Measurements from ENCODE around the gene LMOD1.
"Not testable (repeated sequence)": the region's sequence is repeated elsewhere in the genome, so short reads cannot be mapped to it uniquely, and the experiment has no call there.

The LMOD1 gene

GRCh38 chr1:201949491-201949890, 3.1 kb upstream of the LMOD1 start:
- DNase-seq (ENCODE audit: low read depth in 1 of 2, low spot score in 1 of 2) = no peak

- DNase-seq (ENCODE audit: low read depth in 1 of 2, low spot score in 1 of 2) = no peak
Observed at GRCh38 chr1:201947697-201948008, 1.3 kb upstream of the LMOD1 start.

DNA sequence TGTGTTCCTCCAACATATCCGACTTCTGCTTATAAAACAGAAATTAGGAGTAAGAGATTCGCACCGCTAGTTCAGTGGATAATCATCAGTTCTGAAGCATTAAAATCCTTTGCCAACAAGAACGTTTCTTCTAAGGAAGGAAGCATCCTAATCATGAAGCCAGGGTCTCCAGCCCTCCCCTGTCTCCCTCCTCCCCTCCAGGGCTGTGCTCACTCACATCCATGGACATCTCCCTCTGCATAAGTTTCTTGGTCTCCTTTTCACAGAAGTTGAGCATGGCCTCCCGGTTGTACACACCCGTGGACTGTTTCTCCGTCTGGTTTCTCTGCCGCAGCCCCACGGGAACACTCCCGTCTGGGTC, 505 bp downstream of the LMOD1 start:
- no peak for DNase-seq (ENCODE audit: low read depth in 1 of 2, low spot score in 1 of 2)

DNA sequence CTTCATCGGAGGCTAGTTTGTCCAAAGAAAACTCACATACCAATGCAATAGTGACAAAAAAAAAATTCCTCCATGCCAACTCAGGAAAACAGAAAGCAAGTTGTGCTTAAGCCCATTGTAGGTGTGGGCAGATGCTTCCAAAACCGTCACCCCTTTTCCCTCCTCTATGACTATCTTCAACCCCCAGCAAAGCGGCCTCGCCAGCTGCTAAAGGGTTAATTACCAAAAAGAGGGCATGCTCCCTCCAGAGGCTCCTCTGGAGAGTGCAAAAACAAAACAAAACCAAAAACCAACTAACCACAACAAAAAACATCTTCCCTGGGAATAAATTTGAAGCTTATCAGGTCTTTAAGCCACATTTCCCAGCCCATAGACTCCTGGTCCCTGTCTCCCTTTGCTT, 1.2 kb downstream of the LMOD1 start:
- DNase-seq (ENCODE audit: low read depth in 1 of 2, low spot score in 1 of 2) = no peak

GRCh38 chr1:201944639-201945038, 1.7 kb downstream of the LMOD1 start:
- no peak for DNase-seq (ENCODE audit: low read depth in 1 of 2, low spot score in 1 of 2)

GRCh38 chr1:201944002-201944401, 2.3 kb downstream of the LMOD1 start:
- DNase-seq (ENCODE audit: low read depth in 1 of 2, low spot score in 1 of 2) = no peak

DNA sequence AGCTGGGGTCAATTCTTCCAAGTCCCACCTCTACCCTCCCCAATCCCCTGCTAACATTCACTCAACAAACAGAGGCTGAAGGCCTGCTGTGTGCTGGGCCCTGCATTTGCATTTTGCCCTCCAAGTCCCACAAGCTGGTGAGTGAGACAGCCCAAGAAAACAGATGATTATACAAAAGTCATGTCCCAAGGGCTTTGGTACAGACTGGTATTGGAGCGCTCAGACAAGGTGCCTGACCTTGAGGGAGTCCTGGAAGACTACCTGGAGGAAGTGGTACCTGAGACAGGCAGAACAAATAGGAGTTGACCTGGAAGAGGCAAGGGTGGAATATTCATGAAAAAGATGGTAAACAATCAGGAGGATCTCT, 4.2 kb downstream of the LMOD1 start:
- no peak for DNase-seq (ENCODE audit: low read depth in 1 of 2, low spot score in 1 of 2)

DNA sequence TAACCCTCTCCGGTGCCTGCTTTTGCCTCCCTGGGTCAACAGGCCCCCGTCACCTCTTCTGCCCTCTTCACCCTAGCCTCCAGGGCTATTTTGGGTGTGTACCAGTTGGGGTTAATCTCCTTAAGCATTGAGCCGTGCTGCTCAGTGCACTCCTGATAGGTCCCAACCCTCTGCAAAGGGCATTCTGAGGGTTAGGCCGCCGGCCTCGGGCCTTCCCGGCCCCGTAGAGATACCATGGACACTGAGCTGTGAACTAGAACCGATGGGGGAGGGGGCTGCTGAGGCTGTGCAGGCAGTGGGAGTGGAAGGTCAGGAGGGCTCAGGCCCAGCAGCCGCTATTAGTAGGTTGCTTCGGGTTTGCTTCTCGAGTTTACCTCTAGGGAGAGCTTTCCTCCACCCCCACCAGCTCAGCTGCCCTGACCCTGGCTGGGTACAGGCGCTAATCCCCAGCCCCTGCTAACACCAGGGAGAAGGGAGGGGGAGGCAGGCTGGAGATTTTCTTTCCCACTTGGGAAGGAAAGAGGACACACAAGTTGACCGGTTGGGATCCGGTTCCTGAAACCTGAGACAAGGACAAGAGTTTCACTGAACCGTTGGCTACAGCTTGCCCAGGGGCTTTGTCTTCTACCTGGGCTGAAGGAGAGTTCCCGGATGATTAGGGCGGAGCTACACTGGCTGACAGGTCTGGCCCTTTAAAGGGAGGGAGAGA, 4.8 kb downstream of the LMOD1 start:
- DNase-seq (ENCODE audit: low read depth in 1 of 2, low spot score in 1 of 2) = no peak

- DNase-seq (ENCODE audit: low read depth in 1 of 2, low spot score in 1 of 2) = not testable (repeated sequence)
Observed at GRCh38 chr1:201940316-201940715, 6.0 kb downstream of the LMOD1 start.

DNA sequence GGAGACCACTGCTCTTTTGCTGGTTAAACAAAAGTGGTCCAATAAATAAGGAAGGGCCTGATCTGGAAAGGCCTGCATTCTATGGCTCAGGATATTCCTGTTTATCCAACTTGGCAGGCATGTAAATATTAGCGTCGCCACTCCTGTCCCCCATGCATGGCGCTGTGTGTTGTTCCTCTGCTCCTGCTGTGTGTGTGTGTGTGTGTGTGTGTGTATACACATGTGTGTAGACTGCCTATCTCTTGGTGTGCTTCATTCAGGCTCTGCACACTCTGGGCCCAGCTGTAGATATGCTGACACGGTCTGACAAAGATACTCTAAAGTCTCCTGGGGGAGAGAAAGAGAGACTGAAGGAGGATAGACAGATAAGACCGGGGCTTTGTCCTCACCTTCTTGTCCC, 6.8 kb downstream of the LMOD1 start:
- no peak for DNase-seq (ENCODE audit: low read depth in 1 of 2, low spot score in 1 of 2)

- DNase-seq (ENCODE audit: low read depth in 1 of 2, low spot score in 1 of 2) = no peak
Observed at GRCh38 chr1:201939148-201939547, 7.2 kb downstream of the LMOD1 start.

DNA sequence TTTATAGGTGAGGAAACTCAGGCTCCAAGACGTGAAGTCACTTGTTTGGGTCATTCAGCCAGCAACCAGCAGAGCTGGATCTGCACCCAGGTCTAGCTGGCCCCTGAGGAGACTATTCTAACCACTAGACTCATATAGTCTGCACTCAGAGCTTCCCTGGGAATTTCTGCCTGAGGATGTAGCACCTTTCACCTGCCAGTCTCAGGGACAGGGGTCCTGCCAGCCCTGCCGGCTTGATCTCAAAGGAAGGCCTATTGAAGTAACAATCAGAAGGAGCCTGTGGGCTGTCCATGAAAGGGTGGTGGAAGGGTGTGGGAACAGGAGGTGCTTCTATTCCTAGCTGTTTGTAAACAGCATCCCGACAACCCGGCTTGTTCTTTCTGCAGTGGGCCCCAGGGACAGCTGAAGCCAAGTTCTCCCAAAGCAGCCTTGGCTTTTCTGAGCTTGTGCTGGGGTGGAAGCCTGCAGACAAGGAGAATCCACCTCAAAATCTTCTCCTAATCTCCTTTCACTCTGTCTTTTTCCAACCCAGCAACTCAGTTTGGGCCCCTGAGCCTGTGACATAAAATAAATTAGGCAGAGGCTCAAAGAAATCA, 7.8 kb downstream of the LMOD1 start:
- DNase-seq (ENCODE audit: low read depth in 1 of 2, low spot score in 1 of 2) = no peak

GRCh38 chr1:201937624-201938213, 8.6 kb downstream of the LMOD1 start:
- DNase-seq (ENCODE audit: low read depth in 1 of 2, low spot score in 1 of 2) = no peak

GRCh38 chr1:201933840-201934430, 12.4 kb downstream of the LMOD1 start:
- DNase-seq (ENCODE audit: low read depth in 1 of 2, low spot score in 1 of 2) = no peak

DNA sequence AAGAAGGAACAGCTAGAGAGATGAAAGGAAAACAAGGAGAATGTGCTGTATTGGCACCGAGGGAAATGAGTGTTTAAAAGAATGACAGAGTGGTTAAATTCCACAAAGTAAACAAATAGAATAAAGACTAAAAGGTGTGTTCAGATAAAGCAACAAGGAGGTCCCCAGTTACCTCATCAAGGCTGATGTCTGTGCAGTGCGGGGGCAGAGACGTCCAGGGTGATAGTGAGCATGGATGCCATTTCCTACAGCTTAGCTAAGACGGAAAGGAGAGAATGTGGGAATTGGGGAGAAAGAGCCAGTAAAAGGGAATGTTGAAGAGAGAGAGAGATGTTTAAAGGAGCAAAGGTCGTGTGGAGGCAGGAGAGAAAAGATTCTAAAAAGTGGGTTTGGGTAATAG, 15.5 kb downstream of the LMOD1 start:
- no peak for DNase-seq (ENCODE audit: low read depth in 1 of 2, low spot score in 1 of 2)

DNA sequence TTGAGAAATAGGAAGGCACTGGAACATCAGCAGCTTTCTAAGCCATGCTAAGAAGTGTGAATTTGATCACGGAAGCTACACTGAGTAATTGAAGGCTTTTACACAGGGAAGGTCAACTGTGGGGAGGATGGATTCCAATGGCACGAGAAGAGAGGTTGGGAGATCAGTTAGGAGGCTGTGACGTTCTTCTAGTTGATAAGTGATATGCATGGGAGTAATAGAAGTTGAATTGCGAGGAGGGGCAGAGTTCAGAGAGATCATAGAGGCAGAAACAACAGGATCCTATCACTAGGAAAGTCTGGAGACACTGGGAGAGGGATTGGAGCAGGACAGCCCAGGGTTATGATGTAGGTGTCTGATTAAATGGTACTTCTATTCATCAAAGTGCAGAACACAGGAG, 16.2 kb downstream of the LMOD1 start:
- no peak for DNase-seq (ENCODE audit: low read depth in 1 of 2, low spot score in 1 of 2)

- DNase-seq (ENCODE audit: low read depth in 1 of 2, low spot score in 1 of 2) = no peak
Observed at GRCh38 chr1:201928266-201928665, 18.1 kb downstream of the LMOD1 start.

DNA sequence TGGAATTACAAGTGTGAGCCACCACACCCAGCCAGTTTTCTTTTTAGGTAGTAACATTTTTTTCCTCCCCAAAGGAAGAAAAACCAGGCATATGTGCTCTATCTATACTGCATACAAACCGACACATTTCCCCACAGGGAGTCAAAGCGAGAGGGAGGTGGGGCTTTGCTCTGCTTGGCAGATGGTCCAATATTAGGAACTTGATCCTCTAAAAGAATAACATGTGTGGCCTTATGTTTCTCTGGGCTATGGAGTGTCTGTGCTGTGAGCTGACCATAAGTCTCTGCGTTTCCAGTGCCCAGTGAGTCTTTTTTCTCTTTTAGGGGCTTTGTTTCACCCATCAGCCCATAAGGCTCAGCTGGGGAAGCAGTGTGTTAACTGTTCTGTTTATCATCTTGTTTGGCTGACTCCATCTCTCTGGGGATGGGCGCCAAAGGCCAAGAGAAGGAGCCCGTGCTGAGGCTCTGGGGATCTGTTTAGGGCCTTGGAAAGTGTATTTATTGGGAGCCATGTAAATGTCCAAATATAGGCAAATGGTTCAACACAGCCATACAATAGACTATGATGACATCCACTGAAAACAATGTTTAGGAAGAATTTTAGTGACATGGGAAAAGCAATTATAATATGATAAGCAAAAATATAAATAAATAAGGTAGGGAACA, 20.2 kb downstream of the LMOD1 start:
- DNase-seq (ENCODE audit: low read depth in 1 of 2, low spot score in 1 of 2) = no peak

DNA sequence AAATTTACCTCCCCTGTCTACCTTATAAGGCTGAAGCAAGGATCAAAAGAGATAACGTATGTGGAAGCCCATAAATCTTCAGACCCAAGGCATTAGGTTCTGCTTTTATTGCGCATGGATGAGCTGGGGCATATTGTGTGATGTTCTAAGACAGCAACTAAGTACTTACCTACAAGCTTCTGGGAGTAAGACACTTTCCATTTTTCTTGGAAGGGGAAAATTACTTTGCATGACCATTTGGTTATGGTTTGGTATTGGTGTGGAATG, 21.1 kb downstream of the LMOD1 start:
- no peak for DNase-seq (ENCODE audit: low read depth in 1 of 2, low spot score in 1 of 2)

DNA sequence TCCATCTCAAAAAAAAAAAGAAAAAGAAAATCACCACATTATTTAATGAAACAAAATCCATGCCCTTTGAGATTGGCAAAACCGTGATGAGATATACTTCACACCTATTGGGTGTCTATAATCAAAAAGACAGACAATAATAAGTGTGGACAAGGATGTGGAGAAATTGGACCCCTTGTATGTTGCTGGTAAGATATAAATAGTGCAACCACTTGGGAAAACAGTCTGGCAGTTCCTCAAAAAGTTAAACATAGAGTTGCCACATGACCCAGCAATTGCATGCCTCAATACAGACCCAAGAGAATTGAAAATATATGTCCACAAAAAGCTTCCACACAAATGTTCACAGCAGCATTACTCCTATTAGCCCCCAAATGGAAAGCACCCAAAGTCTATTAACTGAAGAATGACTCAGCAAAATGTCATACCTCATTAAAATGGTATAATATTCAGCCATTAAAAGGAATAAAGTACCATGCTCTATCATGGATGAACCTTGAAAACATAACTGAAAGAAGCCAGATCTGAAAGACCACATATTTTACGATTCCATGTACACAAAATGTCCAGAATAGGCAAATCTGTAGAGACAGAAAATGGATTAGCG, 24.3 kb downstream of the LMOD1 start:
- DNase-seq (ENCODE audit: low read depth in 1 of 2, low spot score in 1 of 2) = no peak

DNA sequence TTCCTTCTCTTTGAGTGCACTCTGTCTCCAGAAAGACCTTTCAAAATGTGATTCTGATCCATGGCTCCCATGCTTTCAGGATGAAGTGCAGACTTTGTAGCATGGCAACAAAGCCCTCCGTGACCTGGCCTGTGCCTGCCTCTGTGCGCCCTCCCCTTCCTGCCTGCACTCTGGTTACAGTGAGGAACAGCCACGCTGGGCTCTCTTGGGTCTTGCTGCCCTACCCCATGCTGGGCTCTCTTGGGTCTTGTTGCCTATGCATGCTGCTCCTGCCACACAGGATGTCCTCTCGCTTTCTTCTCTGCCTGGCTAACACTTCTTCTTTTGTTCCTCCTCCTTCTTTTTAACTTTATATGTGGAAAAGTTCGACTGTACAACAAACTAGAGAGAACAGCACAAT, 28.0 kb downstream of the LMOD1 start:
- DNase-seq (ENCODE audit: low read depth in 1 of 2, low spot score in 1 of 2) = no peak

Data from activated CD4-positive, alpha-beta T cell treated with anti-CD3 and anti-CD28 coated beads, Interleukin-2, amount 50 U/mL, for 24 hours (primary cell).